ENCODE data around the gene SELENOM. TPM values are rescaled to one million over a fixed set of nuclear protein-coding genes. Genes with fewer than 3 reads are reported as not detected.

Gene SELENOM
- total RNA-seq, 1 donor from 2014 or later, result 157 TPM

DNA sequence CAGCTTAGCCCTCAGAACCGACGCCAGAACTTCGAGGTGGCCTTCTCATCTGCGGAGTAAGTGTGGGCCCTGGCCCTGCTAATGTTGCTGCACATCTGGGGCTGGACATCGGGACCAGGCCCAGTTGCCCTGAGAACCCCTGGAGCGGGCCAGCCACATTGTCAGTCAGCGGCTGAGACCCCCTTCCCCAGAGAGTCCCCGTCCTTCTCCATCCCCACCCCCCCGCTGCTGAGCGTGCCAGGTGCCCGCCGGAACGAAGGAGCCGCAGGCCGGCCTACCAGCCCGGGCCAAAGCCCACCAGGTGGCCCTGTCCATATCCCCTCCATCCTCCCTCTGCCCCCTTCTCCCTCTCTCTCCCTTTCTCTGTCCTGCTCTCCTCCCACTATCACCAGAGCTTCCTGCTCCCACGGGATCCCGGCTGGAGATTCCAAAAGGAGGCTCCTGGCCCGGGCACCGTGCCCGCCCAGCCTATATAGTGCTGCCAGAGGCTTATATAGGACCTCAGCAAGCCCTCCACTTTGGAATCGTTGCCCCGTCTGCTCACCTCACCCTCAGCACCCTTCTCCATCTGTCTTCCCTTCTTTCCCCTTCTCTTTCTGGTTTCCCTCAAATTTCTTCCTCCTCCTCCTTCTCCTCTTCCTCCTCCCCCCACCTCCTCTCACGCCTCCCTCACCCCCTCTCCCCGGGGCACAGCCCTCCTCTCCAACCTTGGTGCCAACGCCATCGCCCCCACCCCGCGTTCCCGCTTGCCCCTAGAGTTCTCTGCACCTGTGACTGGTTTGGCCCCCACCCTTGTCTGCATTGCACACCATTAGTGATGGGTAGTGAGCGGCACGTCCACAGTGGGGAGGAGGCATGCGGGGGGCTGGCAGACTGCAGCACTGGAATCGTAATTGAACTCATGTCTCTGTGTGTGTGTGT is 7.3 kb downstream of the SELENOM start:
- Histone ChIP-seq H4K20me1 (ENCODE audit: insufficient read depth, low read length) (peaks cover 68% of the 10 kb centered on the region), H3K4me3 (ENCODE audit: insufficient read depth, low read depth, low read length) (no peak overlapping the region), H3K36me3 (ENCODE audit: insufficient read depth, low read length) (peaks cover 43% of the 10 kb centered on the region), H3K9me3 (ENCODE audit: insufficient read depth, low read depth, low read length) (no peaks in the 10 kb centered on the region), H2AFZ (ENCODE audit: low read depth, low read length) (no peak overlapping the region), H3K4me2 (ENCODE audit: low read length) (no peak overlapping the region), H3K79me2 (ENCODE audit: insufficient read depth, low read length) (peaks cover 7% of the 10 kb centered on the region), H3K27me3 (ENCODE audit: insufficient read depth, low read length) (no peaks in the 10 kb centered on the region), H3K9ac (ENCODE audit: low read length) (no peak overlapping the region), H3K4me1 (ENCODE audit: insufficient read depth, low read length) (peaks cover 11% of the 10 kb centered on the region), H3K27ac (ENCODE audit: low read depth, low read length) (no peak overlapping the region)
- no peak for DNase-seq (ENCODE audit: low read depth)
- no peak overlapping the region for H3K27ac Mint-ChIP-seq (ENCODE audit: unreplicated experiment)
- no peak for FAIRE-seq
- H3K9me3 Mint-ChIP-seq (ENCODE audit: unreplicated experiment), result no peaks in the 10 kb centered on the region
- H3K4me3 Mint-ChIP-seq (ENCODE audit: unreplicated experiment), result no peak overlapping the region
- peaks cover 22% of the 10 kb centered on the region for H3K4me1 Mint-ChIP-seq (ENCODE audit: low read depth, unreplicated experiment)
- H3K27me3 Mint-ChIP-seq (ENCODE audit: low read depth, unreplicated experiment), result no peaks in the 10 kb centered on the region
- no peak for TF ChIP-seq EZH2 (IDR thresholded peaks at IDR 0.05; ENCODE audit: insufficient read depth, low read length)
- TF ChIP-seq, protein P1, sequence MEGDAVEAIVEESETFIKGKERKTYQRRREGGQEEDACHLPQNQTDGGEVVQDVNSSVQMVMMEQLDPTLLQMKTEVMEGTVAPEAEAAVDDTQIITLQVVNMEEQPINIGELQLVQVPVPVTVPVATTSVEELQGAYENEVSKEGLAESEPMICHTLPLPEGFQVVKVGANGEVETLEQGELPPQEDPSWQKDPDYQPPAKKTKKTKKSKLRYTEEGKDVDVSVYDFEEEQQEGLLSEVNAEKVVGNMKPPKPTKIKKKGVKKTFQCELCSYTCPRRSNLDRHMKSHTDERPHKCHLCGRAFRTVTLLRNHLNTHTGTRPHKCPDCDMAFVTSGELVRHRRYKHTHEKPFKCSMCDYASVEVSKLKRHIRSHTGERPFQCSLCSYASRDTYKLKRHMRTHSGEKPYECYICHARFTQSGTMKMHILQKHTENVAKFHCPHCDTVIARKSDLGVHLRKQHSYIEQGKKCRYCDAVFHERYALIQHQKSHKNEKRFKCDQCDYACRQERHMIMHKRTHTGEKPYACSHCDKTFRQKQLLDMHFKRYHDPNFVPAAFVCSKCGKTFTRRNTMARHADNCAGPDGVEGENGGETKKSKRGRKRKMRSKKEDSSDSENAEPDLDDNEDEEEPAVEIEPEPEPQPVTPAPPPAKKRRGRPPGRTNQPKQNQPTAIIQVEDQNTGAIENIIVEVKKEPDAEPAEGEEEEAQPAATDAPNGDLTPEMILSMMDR (IDR thresholded peaks at IDR 0.05; ENCODE audit: insufficient read depth, low read depth, low read length), result no peak
- H3K36me3 Mint-ChIP-seq (ENCODE audit: low read depth, unreplicated experiment), result peaks cover 25% of the 10 kb centered on the region

- H3K27ac ChIP-seq (ENCODE audit: low read depth, low read length), result no peak overlapping the region
- Mint-ChIP-seq H3K9me3 (ENCODE audit: unreplicated experiment) (no peaks in the 10 kb centered on the region), H3K36me3 (ENCODE audit: low read depth, unreplicated experiment) (peaks cover 25% of the 10 kb centered on the region)
Measured at GRCh38 chr22:31099386-31099785, 8.0 kb downstream of the SELENOM start.

More at GRCh38 chr22:31099386-31099785, 8.0 kb downstream of the SELENOM start:
- no peak for DNase-seq (ENCODE audit: low read depth)
- H3K4me3 Mint-ChIP-seq (ENCODE audit: unreplicated experiment), result no peak overlapping the region
- H4K20me1 ChIP-seq (ENCODE audit: insufficient read depth, low read length), result peaks cover 69% of the 10 kb centered on the region
- FAIRE-seq, result no peak
- H2AFZ ChIP-seq (ENCODE audit: low read depth, low read length), result no peak overlapping the region
- peaks cover 21% of the 10 kb centered on the region for H3K4me1 Mint-ChIP-seq (ENCODE audit: low read depth, unreplicated experiment)
- peaks cover 11% of the 10 kb centered on the region for H3K4me1 ChIP-seq (ENCODE audit: insufficient read depth, low read length)
- no peak overlapping the region for H3K9ac ChIP-seq (ENCODE audit: low read length)
- no peak overlapping the region for H3K27ac Mint-ChIP-seq (ENCODE audit: unreplicated experiment)
- H3K27me3 Mint-ChIP-seq (ENCODE audit: low read depth, unreplicated experiment), result no peaks in the 10 kb centered on the region
- peaks cover 4% of the 10 kb centered on the region for H3K79me2 ChIP-seq (ENCODE audit: insufficient read depth, low read length)
- no peak overlapping the region for H3K4me3 ChIP-seq (ENCODE audit: insufficient read depth, low read depth, low read length)
- H3K9me3 ChIP-seq (ENCODE audit: insufficient read depth, low read depth, low read length), result no peaks in the 10 kb centered on the region
- H3K36me3 ChIP-seq (ENCODE audit: insufficient read depth, low read length), result peaks cover 46% of the 10 kb centered on the region
- no peak overlapping the region for H3K4me2 ChIP-seq (ENCODE audit: low read length)
- H3K27me3 ChIP-seq (ENCODE audit: insufficient read depth, low read length), result no peaks in the 10 kb centered on the region
- no peak for TF ChIP-seq EZH2 (IDR thresholded peaks at IDR 0.05; ENCODE audit: insufficient read depth, low read length)
- TF ChIP-seq, protein P1 (IDR thresholded peaks at IDR 0.05; ENCODE audit: insufficient read depth, low read depth, low read length), result no peak
